ENCODE results near the gene CDC42EP4.

Gene CDC42EP4

DNA sequence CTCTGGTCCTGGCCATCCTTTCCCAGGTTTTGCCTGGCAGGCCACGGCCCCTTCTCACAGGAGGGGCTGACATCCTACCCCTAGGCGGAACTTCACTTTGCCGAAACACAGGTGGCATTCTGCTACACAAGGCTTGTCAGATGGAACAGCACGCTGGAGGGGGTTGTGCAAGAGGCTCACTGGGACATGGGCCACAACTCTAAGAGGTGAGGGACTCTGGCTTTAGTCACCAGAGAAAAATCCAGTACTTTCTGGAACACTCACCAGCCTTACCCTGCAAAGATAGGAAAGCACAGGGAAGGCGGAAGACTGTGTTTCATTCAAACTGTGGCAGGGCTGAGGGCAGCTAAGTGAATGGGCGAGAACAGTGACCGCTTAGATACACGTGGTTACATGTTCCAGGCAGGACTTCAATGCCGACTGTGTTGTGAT is 18.3 kb downstream of the CDC42EP4 start:
- no peak for DNase-seq

DNA sequence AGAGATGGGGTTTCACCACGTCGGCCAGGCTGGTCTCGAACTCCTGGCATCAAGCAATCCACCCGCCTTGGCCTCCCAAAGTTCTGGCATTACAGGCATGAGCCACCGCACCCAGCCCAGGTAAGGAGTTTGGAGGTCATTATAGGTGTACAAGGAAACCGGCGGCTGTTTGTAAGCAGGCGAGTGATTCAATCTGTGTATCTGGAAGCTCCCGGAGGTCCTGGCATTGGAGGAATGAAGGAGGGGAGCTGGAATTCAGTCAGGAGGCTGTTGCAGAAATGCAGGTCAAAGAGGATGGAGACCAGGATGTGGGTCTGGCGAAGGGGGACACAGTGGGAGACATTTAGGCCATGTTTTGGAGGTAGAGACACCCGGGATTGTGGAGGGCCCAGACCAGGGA is 18.8 kb downstream of the CDC42EP4 start:
- no peak for DNase-seq

GRCh38 chr17:73292031-73292531 is 19.7 kb downstream of the CDC42EP4 start:
- no peak for DNase-seq

DNA sequence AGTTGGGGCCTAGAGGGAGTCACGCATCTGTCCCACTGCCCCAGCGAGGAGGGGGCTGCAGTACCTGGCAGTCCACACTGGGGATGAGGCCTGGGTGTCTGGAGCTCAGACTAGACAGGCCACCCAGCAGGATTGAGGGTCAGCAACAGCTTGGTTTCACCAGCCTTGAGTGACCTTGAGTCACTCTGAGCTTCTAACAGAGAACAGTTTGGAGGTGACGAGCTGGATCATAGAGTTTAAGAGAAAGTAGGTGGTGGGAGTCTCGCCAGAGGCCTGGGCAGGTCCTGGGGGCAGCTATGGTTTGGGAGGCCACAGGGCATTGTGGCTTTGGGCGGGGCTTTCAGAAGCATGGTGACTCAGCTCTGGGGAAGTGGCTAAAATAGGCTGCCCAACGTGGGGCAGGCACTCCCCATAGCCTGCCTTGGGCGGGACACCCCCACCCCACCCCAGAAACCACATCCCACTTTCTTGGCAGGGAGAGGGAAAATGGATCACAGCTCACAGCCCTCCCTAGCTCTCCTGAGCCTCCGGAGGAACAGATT is 20.5 kb downstream of the CDC42EP4 start:
- peak; percentile 27 for DNase-seq

DNA sequence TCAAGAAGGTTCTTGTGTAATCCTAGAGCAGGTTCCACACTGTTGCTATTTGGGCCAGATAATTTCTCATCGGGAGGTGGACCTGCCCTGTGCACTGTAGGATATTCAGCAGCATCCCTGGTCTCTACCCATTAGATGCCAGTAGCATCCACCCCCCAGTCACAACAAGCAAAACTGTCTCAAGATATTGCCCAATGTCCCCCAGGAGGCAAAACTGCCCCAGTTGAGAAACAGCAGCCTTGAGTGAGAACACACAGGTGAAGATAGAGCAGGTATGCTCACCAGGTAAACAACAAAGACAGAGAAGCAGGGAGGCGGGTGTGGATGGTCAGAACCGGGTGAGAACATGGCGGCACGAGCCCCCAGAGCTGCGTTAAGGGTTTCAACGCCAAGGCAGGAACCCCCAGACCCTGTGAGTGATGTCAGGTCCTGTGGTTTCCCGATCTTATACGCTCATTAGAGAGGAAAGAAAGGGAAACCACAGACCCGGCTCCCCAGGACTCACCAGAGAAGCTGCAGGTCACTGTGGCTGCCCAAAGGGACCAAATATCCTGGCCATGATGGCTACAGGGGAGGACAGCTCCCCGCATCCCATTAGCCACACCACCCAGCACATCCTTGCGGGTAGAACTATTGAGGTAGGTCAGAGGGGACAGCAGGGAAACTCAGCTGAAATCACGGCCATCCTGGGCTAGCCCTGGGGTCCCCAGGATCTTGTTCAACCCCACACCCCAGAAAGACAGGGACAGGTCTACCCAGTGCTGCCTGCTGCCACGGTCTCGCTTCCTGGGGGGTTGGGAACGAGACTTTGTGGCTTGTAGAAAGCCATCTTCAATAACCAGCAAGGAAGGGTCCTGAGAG is 21.2 kb downstream of the CDC42EP4 start:
- DNase-seq, result no peak

DNA sequence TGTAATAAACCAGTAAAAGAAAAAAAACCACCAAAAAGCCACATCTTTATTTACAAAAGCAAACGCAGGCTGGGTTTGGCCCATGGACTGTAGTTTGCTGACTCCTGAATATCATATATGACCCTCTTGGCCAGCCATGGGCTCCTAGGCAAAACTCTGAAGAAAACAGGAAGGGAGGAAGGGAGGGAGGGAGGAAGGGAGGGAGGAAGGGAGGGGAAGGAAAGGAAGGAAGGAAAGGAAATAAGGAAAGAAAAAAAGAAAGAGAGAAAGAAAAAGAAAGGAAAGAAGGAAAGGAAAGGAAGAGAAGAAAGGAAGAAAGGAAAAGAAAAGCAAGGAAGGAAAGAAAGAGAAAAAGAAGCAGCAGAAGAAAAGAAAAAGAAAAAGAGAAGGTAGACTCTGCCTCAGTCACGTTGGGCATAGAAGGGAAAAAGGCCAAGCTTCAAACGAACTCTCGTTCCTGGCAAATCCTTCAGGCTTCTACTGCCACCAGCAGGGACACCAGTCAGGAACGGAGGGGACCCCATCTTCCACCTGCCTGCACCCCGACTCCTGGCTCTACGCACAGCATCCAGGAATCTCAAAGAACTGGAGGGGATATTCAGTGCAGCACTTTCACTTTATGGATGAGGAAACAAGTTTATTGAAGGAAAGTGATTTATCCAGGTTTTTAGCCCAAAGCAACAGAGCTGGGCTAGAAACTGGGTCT is 22.1 kb downstream of the CDC42EP4 start:
- DNase-seq, result no peak

GRCh38 chr17:73288534-73289302 is 23.1 kb downstream of the CDC42EP4 start:
- DNase-seq, result no peak

DNA sequence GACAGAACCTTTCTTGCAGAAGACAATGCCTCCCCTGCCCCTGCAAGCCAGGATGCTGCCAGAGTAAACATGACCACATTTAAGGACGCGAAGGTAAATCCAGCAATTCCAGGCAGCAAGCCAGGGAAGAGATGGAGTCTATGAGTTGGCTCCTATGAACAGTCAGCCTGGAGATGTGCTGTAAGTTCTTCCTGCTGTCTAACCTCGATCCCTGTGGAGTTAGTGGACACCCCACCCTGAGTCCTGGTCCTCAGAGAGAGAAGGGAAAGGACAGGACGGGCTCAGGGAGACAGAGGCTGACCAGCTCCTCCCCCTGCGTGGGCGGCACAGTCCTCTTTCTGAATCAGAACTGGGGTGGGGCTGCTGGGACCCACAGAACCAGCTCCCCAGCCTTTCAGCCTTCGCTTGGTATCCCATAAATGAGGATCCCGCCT is 24.9 kb downstream of the CDC42EP4 start:
- no peak for DNase-seq

- no peak for DNase-seq
Measured at GRCh38 chr17:73285916-73286862, 25.6 kb downstream of the CDC42EP4 start.

- no peak for DNase-seq
Measured at GRCh38 chr17:73285603-73285908, 26.2 kb downstream of the CDC42EP4 start.

GRCh38 chr17:73284906-73285602 is 26.7 kb downstream of the CDC42EP4 start:
- no peak for DNase-seq

GRCh38 chr17:73284354-73284753 is 27.4 kb downstream of the CDC42EP4 start:
- DNase-seq, result no peak

- DNase-seq, result no peak
Measured at GRCh38 chr17:73283841-73284282, 27.9 kb downstream of the CDC42EP4 start.

DNA sequence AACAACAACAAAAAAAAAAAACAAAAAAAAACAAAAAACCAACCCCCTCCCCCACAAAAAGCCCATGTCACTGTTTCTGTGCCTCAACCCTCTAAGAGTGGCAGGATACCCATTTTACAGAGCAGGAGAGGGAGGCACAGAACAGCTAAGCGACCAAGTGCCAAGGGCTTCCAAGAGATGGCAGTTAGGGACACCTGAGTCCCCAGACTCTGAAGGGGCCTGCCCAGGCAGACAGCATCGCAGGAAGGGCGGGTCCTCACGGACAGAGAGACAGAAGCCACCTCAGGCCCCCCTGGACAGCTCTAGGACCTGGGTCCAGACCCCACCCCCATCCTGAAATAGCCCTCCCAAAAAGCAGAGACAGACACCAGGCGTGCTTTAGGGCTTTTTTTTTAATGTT is 28.6 kb downstream of the CDC42EP4 start:
- DNase-seq, result no peak

GRCh38 chr17:73282629-73283028 is 29.2 kb downstream of the CDC42EP4 start:
- DNase-seq, result no peak

DNA sequence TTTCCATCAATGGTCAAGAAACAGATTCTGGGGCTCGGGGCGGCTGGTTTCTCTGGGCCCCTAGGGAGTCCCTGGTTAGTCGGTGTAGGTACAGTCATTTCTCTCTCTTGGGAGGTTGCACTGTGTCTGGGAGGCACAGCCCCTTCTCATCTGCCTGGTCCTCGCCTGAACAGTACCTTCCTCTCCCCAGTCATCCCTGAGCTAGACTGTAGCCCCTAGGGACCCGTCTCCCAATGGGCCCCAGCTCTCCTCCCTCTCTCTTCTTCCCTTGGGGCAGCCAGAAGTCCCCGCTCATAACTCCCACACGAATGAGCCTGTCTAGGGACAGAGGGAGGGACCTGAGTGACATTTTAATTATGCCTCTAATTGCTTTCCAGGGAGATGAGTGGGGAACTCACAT is 29.9 kb downstream of the CDC42EP4 start:
- DNase-seq, result no peak

- no peak for DNase-seq
Measured at GRCh38 chr17:73280191-73280590, 31.6 kb downstream of the CDC42EP4 start.

GRCh38 chr17:73279704-73280103 is 32.1 kb downstream of the CDC42EP4 start:
- no peak for DNase-seq

- DNase-seq, result no peak
Measured at GRCh38 chr17:73278465-73279453, 33.0 kb downstream of the CDC42EP4 start.

- DNase-seq, result no peak
Measured at GRCh38 chr17:73278049-73278464, 33.7 kb downstream of the CDC42EP4 start.
